HUES6 (cell line): ENCODE measurements around the gene CPNE4.

Experiments used
- H3K27ac ChIP-seq: 2 replicates; pipeline ENCODE4 v1.7.0; 2013; ENCODE audit warnings: low read depth, mild to moderate bottlenecking, low read length, inconsistent platforms
- H3K27me3 ChIP-seq: 2 replicates; pipeline ENCODE4 v1.6.1; 2013; ENCODE audit warnings: low read length; ENCODE audit not compliant: control insufficient read depth, insufficient read depth
- H3K36me3 ChIP-seq: 2 replicates; pipeline ENCODE4 v1.6.1; 2013; ENCODE audit warnings: low read length; ENCODE audit not compliant: control insufficient read depth, insufficient read depth
- H3K4me1 ChIP-seq: 2 replicates; pipeline ENCODE4 v1.6.1; 2013; ENCODE audit warnings: low read length; ENCODE audit not compliant: control insufficient read depth, insufficient read depth
- H3K4me3 ChIP-seq: 2 replicates; pipeline ENCODE4 v1.5.1; 2013; ENCODE audit warnings: low read depth, low read length
- H3K9ac ChIP-seq: one replicate; pipeline ENCODE4 v1.6.1; 2013; ENCODE audit warnings: mild to moderate bottlenecking, low read length
- H3K9me3 ChIP-seq: 2 replicates; pipeline ENCODE4 v1.6.1; 2013; ENCODE audit warnings: low read depth, low read length; ENCODE audit not compliant: control insufficient read depth, insufficient read depth

CPNE4 gene

GRCh38 chr3:131801566-131801965 is 233.2 kb downstream of the CPNE4 start:
- peaks cover 11% of the 10 kb centered on the region for H3K4me1 ChIP-seq
- no peak overlapping the region for H3K9ac ChIP-seq
- no peaks in the 10 kb centered on the region for H3K36me3 ChIP-seq

GRCh38 chr3:131797776-131798175 is 237.0 kb downstream of the CPNE4 start:
- no peak overlapping the region for H3K9ac ChIP-seq
- no peaks in the 10 kb centered on the region for H3K9me3 ChIP-seq
- peaks cover 27% of the 10 kb centered on the region for H3K4me1 ChIP-seq
- no peaks in the 10 kb centered on the region for H3K27me3 ChIP-seq
- H3K36me3 ChIP-seq = no peaks in the 10 kb centered on the region
- H3K4me3 ChIP-seq = no peak overlapping the region
- no peak overlapping the region for H3K27ac ChIP-seq

More at GRCh38 chr3:131801566-131801965, 233.2 kb downstream of the CPNE4 start:
- H3K27me3 ChIP-seq = no peaks in the 10 kb centered on the region
- no peak overlapping the region for H3K4me3 ChIP-seq
- H3K27ac ChIP-seq = no peak overlapping the region
- H3K9me3 ChIP-seq = no peaks in the 10 kb centered on the region

GRCh38 chr3:131796558-131797198 is 238.1 kb downstream of the CPNE4 start:
- Histone ChIP-seq H3K9me3 (no peaks in the 10 kb centered on the region), H3K9ac (no peak overlapping the region), H3K27ac (no peak overlapping the region), H3K4me3 (no peak overlapping the region), H3K27me3 (no peaks in the 10 kb centered on the region), H3K4me1 (peaks cover 27% of the 10 kb centered on the region), H3K36me3 (no peaks in the 10 kb centered on the region)

GRCh38 chr3:131796111-131796510 is 238.7 kb downstream of the CPNE4 start:
- Histone ChIP-seq H3K4me3 (no peak overlapping the region), H3K27me3 (no peaks in the 10 kb centered on the region), H3K9me3 (no peaks in the 10 kb centered on the region), H3K4me1 (peaks cover 27% of the 10 kb centered on the region), H3K9ac (no peak overlapping the region), H3K27ac (no peak overlapping the region), H3K36me3 (no peaks in the 10 kb centered on the region)

- no peaks in the 10 kb centered on the region for H3K9me3 ChIP-seq
- no peaks in the 10 kb centered on the region for H3K36me3 ChIP-seq
- H3K27ac ChIP-seq = no peak overlapping the region
- H3K9ac ChIP-seq = no peak overlapping the region
- no peak overlapping the region for H3K4me3 ChIP-seq
- no peaks in the 10 kb centered on the region for H3K27me3 ChIP-seq
- H3K4me1 ChIP-seq = peaks cover 27% of the 10 kb centered on the region
These were observed 239.3 kb downstream of the CPNE4 start for GRCh38 chr3:131795390-131796090.

GRCh38 chr3:131794766-131795388 is 239.9 kb downstream of the CPNE4 start:
- Histone ChIP-seq H3K4me3 (no peak overlapping the region), H3K9me3 (no peaks in the 10 kb centered on the region), H3K27me3 (no peaks in the 10 kb centered on the region), H3K27ac (no peak overlapping the region), H3K4me1 (peaks cover 27% of the 10 kb centered on the region), H3K9ac (no peak overlapping the region), H3K36me3 (no peaks in the 10 kb centered on the region)

- Histone ChIP-seq H3K36me3 (no peaks in the 10 kb centered on the region), H3K4me1 (peaks cover 27% of the 10 kb centered on the region), H3K4me3 (no peak overlapping the region), H3K27ac (no peak overlapping the region), H3K9ac (no peak overlapping the region), H3K9me3 (no peaks in the 10 kb centered on the region), H3K27me3 (no peaks in the 10 kb centered on the region)
These were observed 240.9 kb downstream of the CPNE4 start for GRCh38 chr3:131793870-131794269.

GRCh38 chr3:131789188-131789587 is 245.6 kb downstream of the CPNE4 start:
- Histone ChIP-seq H3K27me3 (no peaks in the 10 kb centered on the region), H3K4me3 (no peak overlapping the region), H3K27ac (no peak overlapping the region), H3K36me3 (no peaks in the 10 kb centered on the region), H3K4me1 (no peaks in the 10 kb centered on the region), H3K9ac (no peak overlapping the region), H3K9me3 (no peaks in the 10 kb centered on the region)

GRCh38 chr3:131786386-131786785 is 248.4 kb downstream of the CPNE4 start:
- H3K27me3 ChIP-seq = no peaks in the 10 kb centered on the region
- H3K4me3 ChIP-seq = no peak overlapping the region
- no peak overlapping the region for H3K9ac ChIP-seq
- no peak overlapping the region for H3K27ac ChIP-seq
- no peaks in the 10 kb centered on the region for H3K9me3 ChIP-seq
- no peaks in the 10 kb centered on the region for H3K4me1 ChIP-seq
- no peaks in the 10 kb centered on the region for H3K36me3 ChIP-seq

GRCh38 chr3:131782751-131783150 is 252.1 kb downstream of the CPNE4 start:
- no peaks in the 10 kb centered on the region for H3K4me1 ChIP-seq
- H3K9me3 ChIP-seq = no peaks in the 10 kb centered on the region
- no peaks in the 10 kb centered on the region for H3K36me3 ChIP-seq
- no peak overlapping the region for H3K4me3 ChIP-seq
- H3K27me3 ChIP-seq = no peaks in the 10 kb centered on the region
- H3K27ac ChIP-seq = no peak overlapping the region
- no peak overlapping the region for H3K9ac ChIP-seq

GRCh38 chr3:131778526-131778925 is 256.3 kb downstream of the CPNE4 start:
- no peak overlapping the region for H3K27ac ChIP-seq
- no peak overlapping the region for H3K4me3 ChIP-seq
- no peaks in the 10 kb centered on the region for H3K4me1 ChIP-seq
- no peaks in the 10 kb centered on the region for H3K27me3 ChIP-seq
- H3K36me3 ChIP-seq = no peaks in the 10 kb centered on the region
- H3K9ac ChIP-seq = no peak overlapping the region
- H3K9me3 ChIP-seq = peaks cover 10% of the 10 kb centered on the region
